ENCODE measurements around the gene MYO16.

The MYO16 gene

GRCh38 chr13:109205315-109205714, 575.9 kb downstream of the MYO16 start:
- no peak overlapping the region for H3K27ac ChIP-seq

GRCh38 chr13:109206616-109207015, 577.2 kb downstream of the MYO16 start:
- TF ChIP-seq CTCF (IDR thresholded peaks at IDR 0.05) (no peak), ZFX (IDR thresholded peaks at IDR 0.05; ENCODE audit: borderline replicate concordance) (no peak)
- no peak overlapping the region for H3K27ac ChIP-seq

More at GRCh38 chr13:109205315-109205714, 575.9 kb downstream of the MYO16 start:
- no peak for TF ChIP-seq CTCF (IDR thresholded peaks at IDR 0.05)
- no peak for TF ChIP-seq ZFX (IDR thresholded peaks at IDR 0.05; ENCODE audit: borderline replicate concordance)

- no peak for TF ChIP-seq CTCF (IDR thresholded peaks at IDR 0.05)
- no peak for TF ChIP-seq ZFX (IDR thresholded peaks at IDR 0.05; ENCODE audit: borderline replicate concordance)
- H3K27ac ChIP-seq: no peak overlapping the region
Observed at GRCh38 chr13:109207622-109208021, 578.2 kb downstream of the MYO16 start.

- no peak for TF ChIP-seq CTCF (IDR thresholded peaks at IDR 0.05)
- no peak for TF ChIP-seq ZFX (IDR thresholded peaks at IDR 0.05; ENCODE audit: borderline replicate concordance)
- H3K27ac ChIP-seq: no peak overlapping the region
Observed at GRCh38 chr13:109208522-109208921, 579.1 kb downstream of the MYO16 start.

GRCh38 chr13:109209526-109209925, 580.1 kb downstream of the MYO16 start:
- H3K27ac ChIP-seq: no peak overlapping the region
- no peak for TF ChIP-seq ZFX (IDR thresholded peaks at IDR 0.05; ENCODE audit: borderline replicate concordance)
- no peak for TF ChIP-seq CTCF (IDR thresholded peaks at IDR 0.05)

- TF ChIP-seq ZFX (IDR thresholded peaks at IDR 0.05; ENCODE audit: borderline replicate concordance): no peak
- no peak for TF ChIP-seq CTCF (IDR thresholded peaks at IDR 0.05)
- H3K27ac ChIP-seq: no peak overlapping the region
Observed at GRCh38 chr13:109211616-109212015, 582.2 kb downstream of the MYO16 start.

- no peak overlapping the region for H3K27ac ChIP-seq
- no peak for TF ChIP-seq ZFX (IDR thresholded peaks at IDR 0.05; ENCODE audit: borderline replicate concordance)
- TF ChIP-seq CTCF (IDR thresholded peaks at IDR 0.05): no peak
Observed at GRCh38 chr13:109212650-109213049, 583.2 kb downstream of the MYO16 start.
